Measurements from ENCODE around the gene GNG2.

DNA sequence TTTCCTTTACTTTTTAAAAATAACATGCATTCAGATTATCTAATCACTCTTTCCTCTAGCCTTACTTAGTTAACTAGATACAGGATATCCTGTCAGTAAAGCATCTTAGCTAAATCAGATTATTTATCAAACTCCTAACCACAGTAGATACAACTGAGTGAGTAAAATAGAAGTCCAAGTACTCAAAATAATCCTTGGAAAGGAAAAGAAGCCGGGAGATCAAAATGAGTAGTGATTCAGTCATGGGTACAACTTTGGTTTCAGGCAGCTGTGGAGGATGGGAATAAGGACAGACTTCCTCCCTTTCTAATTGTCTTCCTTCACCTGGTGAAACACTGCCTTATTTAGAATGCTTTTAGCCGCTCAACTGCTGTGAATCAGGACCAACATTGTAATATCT lies 29.4 kb downstream of the GNG2 start:
- TF ChIP-seq POLR2A (IDR thresholded peaks at IDR 0.05) = no peak
- no peak for TF ChIP-seq CTCF (IDR thresholded peaks at IDR 0.05 in 8 of 11, conservative IDR thresholded peaks at IDR 0.05 in 3 of 11)
- no peak for TF ChIP-seq POLR2AphosphoS5 (IDR thresholded peaks at IDR 0.05)
